Epidermal melanocyte (primary cell): Measurements from ENCODE around the gene STARD9.
A peak's percentile ranks its signal among the peaks of the same experiment; 100 is the strongest.
"Not testable (repeated sequence)": the region's sequence is repeated elsewhere in the genome, so short reads cannot be mapped to it uniquely, and the experiment has no call there.

Experiments
- DNase-seq: peaks from one replicate; pipeline ENCODE4 v3.0.0; 2011; ENCODE audit warnings: low spot score; ENCODE audit not compliant: insufficient read length

The STARD9 gene

GRCh38 chr15:42575188-42576039 lies at the start of gene STARD9:
STARD9 (plus strand) TSS chr15:42575606; CDS start chr15:42575716, 110 bp downstream.
- peak; percentile 86 for DNase-seq

- no peak for DNase-seq
These were observed 46.4 kb upstream of the STARD9 start for GRCh38 chr15:42528970-42529369.

- DNase-seq: no peak
These were observed 42.2 kb upstream of the STARD9 start for GRCh38 chr15:42533246-42533645.

GRCh38 chr15:42544853-42545629 lies 30.4 kb upstream of the STARD9 start:
- DNase-seq: no peak

GRCh38 chr15:42547918-42548248 lies 27.5 kb upstream of the STARD9 start:
- peak; percentile 28 for DNase-seq

GRCh38 chr15:42548249-42549031 lies 27.0 kb upstream of the STARD9 start, which contains the start of the genes HAUS2 and LRRC57:
HAUS2 (plus strand) TSS chr15:42548838; CDS start chr15:42548873, 35 bp downstream.
LRRC57 (minus strand) TSS chr15:42548793; CDS start chr15:42548434, 359 bp downstream.
- DNase-seq: peak; percentile 86

- no peak for DNase-seq
These were observed 26.3 kb upstream of the STARD9 start for GRCh38 chr15:42549032-42549491.

- no peak for DNase-seq
These were observed 25.5 kb upstream of the STARD9 start for GRCh38 chr15:42549741-42550392.

- DNase-seq: no peak
These were observed 21.9 kb upstream of the STARD9 start for GRCh38 chr15:42553554-42553953.

- not testable (repeated sequence) for DNase-seq
These were observed 18.7 kb upstream of the STARD9 start for GRCh38 chr15:42556550-42557207.

GRCh38 chr15:42558739-42559138 lies 16.7 kb upstream of the STARD9 start:
- DNase-seq: no peak

- no peak for DNase-seq
These were observed 711 bp downstream of the STARD9 start for GRCh38 chr15:42576040-42576594.

GRCh38 chr15:42576776-42577175 lies 1.4 kb downstream of the STARD9 start:
- DNase-seq: no peak

- DNase-seq: peak; percentile 18
These were observed 2.2 kb downstream of the STARD9 start for GRCh38 chr15:42577514-42578031.

GRCh38 chr15:42578984-42579537 lies 3.7 kb downstream of the STARD9 start:
- DNase-seq: no peak

- DNase-seq: peak; percentile 73
These were observed 5.9 kb downstream of the STARD9 start for GRCh38 chr15:42581272-42581730.

GRCh38 chr15:42582569-42583375 lies 7.4 kb downstream of the STARD9 start:
- no peak for DNase-seq

- DNase-seq: no peak
These were observed 8.8 kb downstream of the STARD9 start for GRCh38 chr15:42584031-42584765.
